K562 (cell line): ENCODE measurements around the gene GSG1. TPM values are rescaled to one million over a fixed set of nuclear protein-coding genes. Genes with fewer than 3 reads are reported as not detected.
A peak's percentile ranks its signal among the peaks of the same experiment; 100 is the strongest.

Experiments used
- ARID4B ChIP-seq: sonication (generic); formaldehyde crosslinking; IDR thresholded peaks from 2 replicates; pipeline ENCODE4 v1.8.0; 2022; ENCODE audit warnings: mild to moderate bottlenecking, missing genetic modification reagents
- BRD4 ChIP-seq: fragments of 200-600 bp; sonication (generic); IDR thresholded peaks from 2 replicates; pipeline ENCODE4 v1.6.1; 2017; ENCODE audit warnings: inconsistent platforms
- CEBPG ChIP-seq, 3 experiments: fragments of 200-800 bp in 1 of 3; sonication (Bioruptor generic) in 1 of 3; sonication (generic) in 1 of 3; formaldehyde crosslinking in 1 of 3; IDR thresholded peaks in 2 of 3; conservative IDR thresholded peaks in 1 of 3; 2 replicates each; pipeline versions ENCODE4 v1.6.1 to v1.8.0; 2016 to 2022; ENCODE audit warnings: missing compliant biosample characterization in 2 of 3, missing genetic modification characterization in 2 of 3, mild to moderate bottlenecking in 1 of 3, missing genetic modification reagents in 1 of 3
- CXXC5 ChIP-seq: fragments of 250-450 bp; sonication (Bioruptor Pico); IDR thresholded peaks from 2 replicates; pipeline ENCODE4 v1.8.0; 2022; ENCODE audit warnings: inconsistent platforms, mild to moderate bottlenecking, moderate library complexity
- DACH1 ChIP-seq: fragments of 450-650 bp; IDR thresholded peaks from 2 replicates; pipeline ENCODE4 v1.6.1; 2018; ENCODE audit not compliant: partially characterized antibody
- ELK1 ChIP-seq: sonication (generic); formaldehyde crosslinking; IDR thresholded peaks from 2 replicates; pipeline ENCODE4 v1.8.1; 2022; ENCODE audit warnings: missing genetic modification reagents
- FOXK1 ChIP-seq: sonication (generic); formaldehyde crosslinking; IDR thresholded peaks from 2 replicates; pipeline ENCODE4 v1.8.0; 2022; ENCODE audit warnings: missing genetic modification reagents, mild to moderate bottlenecking, borderline replicate concordance
- GATAD2A ChIP-seq: fragments of 450-650 bp; IDR thresholded peaks from 2 replicates; pipeline ENCODE4 v1.6.1; 2017
- HDAC1 ChIP-seq, 2 experiments: fragments of 450-650 bp; IDR thresholded peaks; 2 replicates each; pipeline ENCODE4 v1.6.1; 2016 to 2017; ENCODE audit warnings: inconsistent platforms in 1 of 2, mild to moderate bottlenecking in 1 of 2, moderate library complexity in 1 of 2
- HEY1 ChIP-seq: fragments of 250-450 bp; sonication (Bioruptor Pico); IDR thresholded peaks from 2 replicates; pipeline ENCODE4 v1.5.0; 2020; ENCODE audit warnings: mild to moderate bottlenecking, moderate library complexity, borderline replicate concordance
- HNRNPLL ChIP-seq: fragments of 200-400 bp; formaldehyde crosslinking; IDR thresholded peaks from 2 replicates; pipeline ENCODE4 v1.6.1; 2017; ENCODE audit warnings: low read length, low read depth, mild to moderate bottlenecking; ENCODE audit not compliant: poor library complexity, severe bottlenecking
- LARP7 ChIP-seq: fragments of 450-650 bp; IDR thresholded peaks from 2 replicates; pipeline ENCODE4 v1.6.1; 2016
- MEIS2 ChIP-seq: fragments of 450-650 bp; IDR thresholded peaks from 2 replicates; pipeline ENCODE4 v1.6.1; 2014; ENCODE audit warnings: mild to moderate bottlenecking; ENCODE audit not compliant: partially characterized antibody
- MTA1 ChIP-seq: fragments of 450-650 bp; IDR thresholded peaks from 2 replicates; pipeline ENCODE4 v1.6.1; 2017; ENCODE audit warnings: borderline replicate concordance
- MTA3 ChIP-seq: fragments of 450-650 bp; formaldehyde crosslinking; IDR thresholded peaks from 2 replicates; pipeline ENCODE4 v1.6.1; 2017; ENCODE audit warnings: mild to moderate bottlenecking, borderline replicate concordance
- NEUROD1 ChIP-seq: fragments of 150-350 bp; IDR thresholded peaks from 2 replicates; pipeline ENCODE4 v1.6.1; 2014; ENCODE audit warnings: borderline replicate concordance, low read length, low read depth; ENCODE audit not compliant: partially characterized antibody
- POLR2G ChIP-seq: fragments of 200-400 bp; formaldehyde crosslinking; IDR thresholded peaks from 2 replicates; pipeline ENCODE4 v1.6.1; 2017; ENCODE audit warnings: low read depth, mild to moderate bottlenecking, antibody characterized with exemption, low read length, moderate library complexity
- SNIP1 ChIP-seq: fragments of 450-650 bp; IDR thresholded peaks from 2 replicates; pipeline ENCODE4 v1.7.1; 2017; ENCODE audit warnings: low read depth, mild to moderate bottlenecking
- SNRNP70 ChIP-seq: fragments of 200-400 bp; formaldehyde crosslinking; optimal IDR thresholded peaks from 2 replicates; pipeline ENCODE3; 2017; ENCODE audit warnings: low read depth, low read length
- SRSF7 ChIP-seq: fragments of 200-400 bp; formaldehyde crosslinking; optimal IDR thresholded peaks from 2 replicates; pipeline ENCODE3; 2017; ENCODE audit warnings: mild to moderate bottlenecking, low read depth, low read length
- U2AF2 ChIP-seq: fragments of 200-400 bp; formaldehyde crosslinking; optimal IDR thresholded peaks from 2 replicates; pipeline ENCODE3; 2017; ENCODE audit warnings: low read depth, mild to moderate bottlenecking, low read length
- ZFP36 ChIP-seq: fragments of 150-350 bp; IDR thresholded peaks from 2 replicates; pipeline ENCODE4 v1.6.1; 2018; ENCODE audit warnings: low read length, low read depth; ENCODE audit not compliant: partially characterized antibody
- ZNF133 ChIP-seq: fragments of 250-450 bp; sonication (Bioruptor Pico); IDR thresholded peaks from 2 replicates; pipeline ENCODE4 v1.4.0; 2020; ENCODE audit warnings: mild to moderate bottlenecking
- ZNF143 ChIP-seq: sonication (generic); formaldehyde crosslinking; IDR thresholded peaks from 2 replicates; pipeline ENCODE4 v1.9.0; 2022; ENCODE audit warnings: mild to moderate bottlenecking, missing genetic modification reagents
- polyA plus RNA-seq, 8 experiments: library from polyadenylated mRNA; depleted of rRNA in 4 of 8; stranded (reverse) in 5 of 8; unstranded in 3 of 8; fragments of >200 nt; fragmentation: Nextera tagmentation in 2 of 8; fragmentation: Illumina TruSeq in 1 of 8; extraction: Ambion mirVana in 2 of 8; extraction: Trizol in 1 of 8; gene quantifications; 2 replicates each; pipeline versions ENCODE4 v1.2.1 to v1.2.3, GENCODE V29; 2011 to 2014; ENCODE audit warnings: inconsistent platforms in 1 of 8, missing spikeins in 1 of 8
- total RNA-seq, 7 experiments: library from RNA; depleted of rRNA in 6 of 7; stranded (reverse); fragments of >200 nt in 6 of 7; fragmentation: Illumina TruSeq in 2 of 7; extraction: Trizol in 2 of 7; gene quantifications; 2 replicates each; pipeline versions ENCODE4 v1.2.1 to v1.2.3, GENCODE V29; 2011 to 2021; ENCODE audit warnings: low replicate concordance in 1 of 7

GSG1 gene
- total and polyA plus RNA-seq, 9 of the 15 experiments (the other 6 are each of a cell fraction or from before 2014, with no cell fraction given): not detected

GRCh38 chr12:13044002-13044905 lies 59.2 kb downstream of the GSG1 start, which contains the start of gene FAM234B (continued):
- TF ChIP-seq ARID4B (CRISPR knock-in tag) (0 out of 2 replicates have a peak, but pooled peaks have one; percentile 41), GATAD2A (0 out of 2 replicates have a peak, but pooled peaks have one; percentile 66), ZFP36 (no peak), LARP7 (no peak), POLR2G (peak; percentile 67), SNIP1 (no peak), MTA1 (no peak), SRSF7 (no peak), ZNF143 (CRISPR knock-in tag) (peak; percentile 89), NEUROD1 (no peak), DACH1 (no peak), MTA3 (0 out of 2 replicates have a peak, but pooled peaks have one; percentile 42), BRD4 (no peak), ELK1 (CRISPR knock-in tag) (no peak), HDAC1 (IDR thresholded peaks at IDR 0.05) (peak in 1 of 2 experiments; percentile 33; a peak in 1 of 4 replicates), HEY1 (CRISPR knock-in tag) (no peak), U2AF2 (no peak), CEBPG (CRISPR knock-in tag; IDR thresholded peaks at IDR 0.05) (no peak), CEBPG (tag; conservative IDR thresholded peaks at IDR 0.05 in 1 of 2, IDR thresholded peaks at IDR 0.05 in 1 of 2) (peak; percentile 52 to 85), FOXK1 (CRISPR knock-in tag) (no peak), MEIS2 (peak; percentile 49), SNRNP70 (no peak), ZNF133 (no peak), HNRNPLL (no peak), CXXC5 (CRISPR knock-in tag) (0 out of 2 replicates have a peak, but pooled peaks have one; percentile 21)
